K562 (cell line): ENCODE results near the gene TTLL8. TPM values are rescaled to one million over a fixed set of nuclear protein-coding genes. Genes with fewer than 3 reads are reported as not detected.

Experiments used
- ATAC-seq: fragments of 200-7000 bp; cut with Tn5 transposase; 3 replicates; pipeline ENCODE4 v1.9.1; 2020; ENCODE audit warnings: moderate library complexity
- BruUV-seq: library from RNA; stranded (reverse); fragments of 400-500 nt; replicated peaks from 2 replicates; lab custom pipeline; 2021; lab: Mats Ljungman, UMichigan
- CTCF ChIA-PET: fragments of 300-600 bp; formaldehyde crosslinking; extraction: SDS; loops from one replicate; lab custom pipeline; 2021; ENCODE audit warnings: low intra/inter-chr PET ratio; lab: Yijun Ruan, JAX
- POLR2A ChIA-PET: fragments of 300-600, 350-650 bp; sonication (Branson Sonifier 250); formaldehyde crosslinking; extraction: SDS; loops from one replicate; lab custom pipeline; 2021; ENCODE audit warnings: antibody characterized with exemption, inconsistent platforms; lab: Yijun Ruan, JAX
- DNase-seq, 4 experiments: peaks; one replicate each; pipeline versions ENCODE4 v3.0.0 to v3.0.0-alpha.2; 2011 to 2018; ENCODE audit warnings: low spot score in 3 of 4, mixed read lengths in 3 of 4; ENCODE audit errors: extremely low read depth in 1 of 4
- FAIRE-seq: peaks from 2 replicates; lab custom pipeline; 2011; peaks lifted over from hg19 to GRCh38; lab: Jason Lieb, UNC
- H2AFZ ChIP-seq: 2 replicates; pipeline ENCODE4 v1.6.0; 2011; ENCODE audit warnings: low read depth, low read length, control low read depth, inconsistent platforms
- H3K27ac ChIP-seq: fragments of 200-600 bp; 3 replicates; pipeline ENCODE4 v1.8.0; 2011; ENCODE audit warnings: low read depth, mild to moderate bottlenecking, control low read depth, inconsistent platforms, low read length, moderate library complexity, mixed read lengths; ENCODE audit errors: extremely low read depth
- H3K27me3 ChIP-seq, 2 experiments: fragments of 300-600 bp in 1 of 2; 2 replicates in 1 of 2; 3 replicates in 1 of 2; pipeline versions ENCODE4 v1.6.0 to v1.8.0; 2011; ENCODE audit warnings: inconsistent platforms in 2 of 2, low read length in 2 of 2, mild to moderate bottlenecking in 1 of 2, mixed read lengths in 1 of 2, moderate library complexity in 1 of 2; ENCODE audit not compliant: control insufficient read depth in 2 of 2, insufficient read depth in 2 of 2
- H3K36me3 ChIP-seq: fragments of 300-600 bp; 3 replicates; pipeline ENCODE4 v1.8.0; 2011; ENCODE audit warnings: mild to moderate bottlenecking, low read length, inconsistent platforms; ENCODE audit not compliant: control insufficient read depth, insufficient read depth
- H3K4me1 ChIP-seq, 2 experiments: fragments of 200-600 bp in 1 of 2; replicated peaks in 1 of 2; 2 replicates in 1 of 2; 3 replicates in 1 of 2; pipeline versions ENCODE4 v1.5.1 to v1.8.0; 2011; ENCODE audit warnings: inconsistent platforms in 2 of 2, low read length in 2 of 2, mild to moderate bottlenecking in 1 of 2, mixed read lengths in 1 of 2, moderate library complexity in 1 of 2; ENCODE audit not compliant: control insufficient read depth in 2 of 2, insufficient read depth in 2 of 2
- H3K4me2 ChIP-seq: 2 replicates; pipeline ENCODE4 v1.6.1; 2011; ENCODE audit warnings: low read length, control low read depth, inconsistent platforms, mixed read lengths; ENCODE audit not compliant: insufficient read depth
- H3K4me3 ChIP-seq: fragments of 200-600 bp; sonication (generic), shearing (Covaris generic); 2 replicates; pipeline ENCODE4 v1.5.1; 2016; ENCODE audit warnings: control low read depth, inconsistent platforms
- H3K79me2 ChIP-seq: fragments of 200-600 bp; 3 replicates; pipeline ENCODE4 v1.8.0; 2011; ENCODE audit warnings: low read length, inconsistent platforms; ENCODE audit not compliant: control insufficient read depth, insufficient read depth
- H3K9ac ChIP-seq, 2 experiments: 2 replicates each; pipeline versions ENCODE4 v1.6.0 to v1.6.1; 2011; ENCODE audit warnings: low read depth in 2 of 2, low read length in 2 of 2, control low read depth in 1 of 2, inconsistent platforms in 1 of 2, mild to moderate bottlenecking in 1 of 2, mixed read lengths in 1 of 2; ENCODE audit not compliant: insufficient read depth in 1 of 2
- H3K9me1 ChIP-seq: one replicate; pipeline ENCODE4 v1.6.0; 2011; ENCODE audit warnings: inconsistent platforms, mild to moderate bottlenecking, low read length, moderate library complexity; ENCODE audit not compliant: control insufficient read depth, insufficient read depth
- H3K9me3 ChIP-seq: replicated peaks from 2 replicates; pipeline ENCODE4 v1.5.1; 2011; ENCODE audit warnings: low read depth, low read length, inconsistent platforms; ENCODE audit not compliant: control insufficient read depth, insufficient read depth
- H4K20me1 ChIP-seq: replicated peaks from 2 replicates; pipeline ENCODE4 v1.6.1; 2011; ENCODE audit warnings: low read length, inconsistent platforms, mixed read lengths; ENCODE audit not compliant: control insufficient read depth, insufficient read depth
- ADNP ChIP-seq: fragments of 200-800 bp; sonication (Bioruptor generic); IDR thresholded peaks from 2 replicates; pipeline ENCODE4 v1.6.1; 2016; ENCODE audit warnings: missing genetic modification characterization, missing compliant biosample characterization
- ATF2 ChIP-seq: sonication (generic); formaldehyde crosslinking; IDR thresholded peaks from 2 replicates; pipeline ENCODE4 v1.8.1; 2022; ENCODE audit warnings: missing genetic modification reagents
- BMI1 ChIP-seq: fragments of 150-350 bp; IDR thresholded peaks from 2 replicates; pipeline ENCODE4 v1.6.1; 2014; ENCODE audit warnings: low read length
- CAMTA2 ChIP-seq: fragments of 250-450 bp; sonication (Bioruptor Pico); conservative IDR thresholded peaks from 2 replicates; pipeline ENCODE4 v1.5.1; 2022
- DEAF1 ChIP-seq: fragments of 450-650 bp; formaldehyde crosslinking; IDR thresholded peaks from 2 replicates; pipeline ENCODE4 v1.4.0; 2020; ENCODE audit warnings: mild to moderate bottlenecking, moderate library complexity
- ETV6 ChIP-seq, 3 experiments: fragments of 150-350 bp in 1 of 3; sonication (generic) in 1 of 3; formaldehyde crosslinking in 1 of 3; IDR thresholded peaks; 2 replicates each; pipeline versions ENCODE4 v1.6.1 to v1.8.0; 2014 to 2022; ENCODE audit warnings: borderline replicate concordance in 2 of 3, low read depth in 2 of 3, antibody characterized with exemption in 1 of 3, low read length in 1 of 3, mild to moderate bottlenecking in 1 of 3, missing genetic modification reagents in 1 of 3
- HBP1 ChIP-seq: fragments of 450-650 bp; formaldehyde crosslinking; IDR thresholded peaks from 2 replicates; pipeline ENCODE4 v1.4.0; 2022; ENCODE audit warnings: missing genetic modification characterization
- IFI16 ChIP-seq: fragments of 250-450 bp; sonication (Bioruptor Pico); IDR thresholded peaks from 2 replicates; pipeline ENCODE4 v2.1.2; 2022; ENCODE audit warnings: mild to moderate bottlenecking, inconsistent platforms
- ILF3 ChIP-seq: fragments of 450-650 bp; IDR thresholded peaks from 2 replicates; pipeline ENCODE4 v1.6.1; 2018; ENCODE audit warnings: antibody characterized with exemption, mild to moderate bottlenecking, moderate library complexity, borderline replicate concordance
- KDM4B ChIP-seq, 2 experiments: fragments of 450-650 bp in 1 of 2; sonication (generic) in 1 of 2; IDR thresholded peaks; 2 replicates each; pipeline ENCODE4 v1.6.1; 2016 to 2017; ENCODE audit warnings: borderline replicate concordance in 2 of 2, antibody characterized with exemption in 1 of 2, low read depth in 1 of 2, mild to moderate bottlenecking in 1 of 2
- MAFK ChIP-seq: IDR thresholded peaks from 2 replicates; pipeline ENCODE4 v1.6.1; 2011; ENCODE audit warnings: low read length, improper control_type of control experiment
- TRIM25 ChIP-seq: fragments of 450-650 bp; IDR thresholded peaks from 2 replicates; pipeline ENCODE4 v1.7.0; 2016; ENCODE audit warnings: borderline replicate concordance
- ZNF239 ChIP-seq: fragments of 250-450 bp; sonication (Bioruptor Pico); IDR thresholded peaks from 2 replicates; pipeline ENCODE4 v1.4.0; 2020; ENCODE audit warnings: mild to moderate bottlenecking
- ZNF644 ChIP-seq: fragments of 200-800 bp; sonication (Bioruptor generic); IDR thresholded peaks from 2 replicates; pipeline ENCODE4 v1.6.1; 2016; ENCODE audit warnings: low read depth, missing genetic modification characterization, missing compliant biosample characterization
- ZNF76 ChIP-seq: fragments of 250-450 bp; sonication (Bioruptor Pico); IDR thresholded peaks from 2 replicates; pipeline ENCODE4 v1.4.0; 2020; ENCODE audit warnings: mild to moderate bottlenecking, moderate library complexity, borderline replicate concordance
- WGBS: fragments of 100-300 bp; shearing (Covaris generic); methylation state at CpG from one replicate; pipeline ENCODE4 v1.1.6; 2016; ENCODE audit warnings: low coverage, mixed read lengths; ENCODE audit not compliant: insufficient coverage; ENCODE audit errors: missing lambda C conversion rate; 5-methylcytosine and 5-hydroxymethylcytosine counted together
- in situ Hi-C: fragments of 300-500 bp; cut with MboI; formaldehyde crosslinking; loops from 4 replicates; pipeline ENCODE4 v1.15.0; 2018; ENCODE audit warnings: inconsistent platforms, mixed read lengths
- intact Hi-C: fragments of 100-400 bp; cut with micrococcal nuclease; formaldehyde crosslinking; loops from 2 replicates; pipeline ENCODE4 v1.14.2; 2022
- polyA plus RNA-seq, 8 experiments: library from polyadenylated mRNA; depleted of rRNA in 4 of 8; stranded (reverse) in 5 of 8; unstranded in 3 of 8; fragments of >200 nt; fragmentation: Nextera tagmentation in 2 of 8; fragmentation: Illumina TruSeq in 1 of 8; extraction: Ambion mirVana in 2 of 8; extraction: Trizol in 1 of 8; gene quantifications; 2 replicates each; pipeline versions ENCODE4 v1.2.1 to v1.2.3, GENCODE V29; 2011 to 2014; ENCODE audit warnings: inconsistent platforms in 1 of 8, missing spikeins in 1 of 8
- total RNA-seq, 7 experiments: library from RNA; depleted of rRNA in 6 of 7; stranded (reverse); fragments of >200 nt in 6 of 7; fragmentation: Illumina TruSeq in 2 of 7; extraction: Trizol in 2 of 7; gene quantifications; 2 replicates each; pipeline versions ENCODE4 v1.2.1 to v1.2.3, GENCODE V29; 2011 to 2021; ENCODE audit warnings: low replicate concordance in 1 of 7

The TTLL8 gene
- total and polyA plus RNA-seq, 9 of the 15 experiments (the other 6 are each of a cell fraction or from before 2014, with no cell fraction given) = not detected

DNA sequence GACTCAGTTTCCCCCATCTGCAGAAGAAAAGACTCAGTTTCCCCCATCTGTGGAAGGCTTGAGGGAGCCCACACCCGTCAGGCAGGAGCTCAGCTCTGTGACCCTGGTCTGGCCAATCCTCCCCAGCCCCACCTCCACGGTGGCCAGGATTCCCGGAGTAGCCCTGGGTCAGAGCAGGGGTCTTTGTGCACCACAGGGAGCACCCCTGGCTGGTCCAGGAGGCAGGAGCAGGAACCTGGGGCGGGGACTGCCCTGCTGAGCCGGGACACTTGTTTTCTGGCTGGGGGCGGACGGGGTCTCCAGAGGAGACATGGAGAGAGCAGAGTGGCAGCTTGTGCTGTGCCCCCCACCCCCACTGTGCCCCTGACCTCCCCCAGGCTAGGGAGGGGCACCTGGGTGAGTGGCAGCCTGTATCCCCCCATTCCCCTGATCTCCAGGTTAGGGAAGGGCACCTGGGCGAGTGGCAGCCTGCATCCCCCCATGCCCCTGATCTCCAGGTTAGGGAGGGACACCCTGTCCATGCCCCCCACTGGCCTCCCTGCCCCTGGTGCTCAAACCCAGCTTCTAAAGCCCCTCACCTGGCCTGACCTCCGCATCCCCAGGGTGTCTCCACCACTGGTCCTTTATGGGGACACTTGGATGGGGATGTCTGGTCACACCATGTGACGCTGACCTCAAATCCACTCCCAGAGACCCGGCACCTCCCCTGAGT, 64.3 kb downstream of the TTLL8 start:
- H3K36me3 ChIP-seq = no peaks in the 10 kb centered on the region
- no peak for FAIRE-seq
- CTCF ChIA-PET = interaction anchor here (0.8 kb wide), 1 partner anchor 227 kb away, joined by 3 read pairs; no protein-coding TSS in a partner anchor
- no peaks in the 10 kb centered on the region for H3K27me3 ChIP-seq
- no TSS peak for BruUV-seq
- 6% methylated on average over 7 of the region's 11 CpGs for WGBS
- H3K27ac ChIP-seq = no peak overlapping the region
- no peak overlapping the region for H3K9ac ChIP-seq
- intact Hi-C loops (loop anchor here (1.0 kb wide), 1 partner anchor 36 kb away; no protein-coding TSS in a partner anchor), in situ Hi-C loops (loop anchor here (5.0 kb wide), 1 partner anchor 62 kb away; no protein-coding TSS in a partner anchor)
- POLR2A ChIA-PET = no interaction called here
- peak; percentile 33 for ATAC-seq
- H3K4me1 ChIP-seq = peaks cover 0 to 56% of the 10 kb centered on the region in 2 experiments; a peak in 3 of 5 replicates
- no peaks in the 10 kb centered on the region for H3K9me1 ChIP-seq
- H4K20me1 ChIP-seq = no peaks in the 10 kb centered on the region
- H2AFZ ChIP-seq = peak overlapping the region; percentile 14; the same call in 1 of the 2 replicates
- no peak overlapping the region for H3K4me3 ChIP-seq
- H3K79me2 ChIP-seq = no peaks in the 10 kb centered on the region
- DNase-seq = no peak
- no peak overlapping the region for H3K4me2 ChIP-seq
- H3K9me3 ChIP-seq = peaks cover 3% of the 10 kb centered on the region; the same call in 1 of the 2 replicates
- TF ChIP-seq KDM4B (IDR thresholded peaks at IDR 0.05; ENCODE audit: borderline replicate concordance in 2 of 2, low read depth in 1 of 2) = no peak
- no peak for TF ChIP-seq ETV6 (IDR thresholded peaks at IDR 0.05; ENCODE audit: borderline replicate concordance in 1 of 2, low read depth in 2 of 2, low read length in 1 of 2)
- no peak for TF ChIP-seq ETV6 (CRISPR knock-in tag; IDR thresholded peaks at IDR 0.05; ENCODE audit: borderline replicate concordance)
- TF ChIP-seq ZNF644 = no peak
- no peak for TF ChIP-seq ZNF239 (CRISPR knock-in tag)
- TF ChIP-seq ADNP = no peak
- no peak for TF ChIP-seq CAMTA2
- TF ChIP-seq IFI16 (CRISPR knock-in tag) = no peak
- TF ChIP-seq HBP1 (CRISPR knock-in tag) = no peak
- no peak for TF ChIP-seq TRIM25
- no peak for TF ChIP-seq DEAF1 (CRISPR knock-in tag)
- no peak for TF ChIP-seq ILF3
- no peak for TF ChIP-seq BMI1
- no peak for TF ChIP-seq ZNF76 (CRISPR knock-in tag)
- TF ChIP-seq ATF2 (CRISPR knock-in tag) = no peak
- TF ChIP-seq MAFK = no peak
